AG10803 (cell line): ENCODE data around the gene CYP27A1.

ENCODE experiments used
- DNase-seq: peaks from one replicate; pipeline ENCODE4 v3.0.0; 2010; ENCODE audit warnings: low read depth
- H3K4me3 ChIP-seq: 2 replicates; pipeline ENCODE4 v1.5.1; 2011; ENCODE audit warnings: mild to moderate bottlenecking, low read length, control low read depth
- TF ChIP-seq, protein P1 (sequence below): conservative IDR thresholded peaks from 2 replicates; pipeline ENCODE4 v1.5.1; 2011; ENCODE audit warnings: mild to moderate bottlenecking, low read length, control low read depth, inconsistent platforms

Gene CYP27A1

DNA sequence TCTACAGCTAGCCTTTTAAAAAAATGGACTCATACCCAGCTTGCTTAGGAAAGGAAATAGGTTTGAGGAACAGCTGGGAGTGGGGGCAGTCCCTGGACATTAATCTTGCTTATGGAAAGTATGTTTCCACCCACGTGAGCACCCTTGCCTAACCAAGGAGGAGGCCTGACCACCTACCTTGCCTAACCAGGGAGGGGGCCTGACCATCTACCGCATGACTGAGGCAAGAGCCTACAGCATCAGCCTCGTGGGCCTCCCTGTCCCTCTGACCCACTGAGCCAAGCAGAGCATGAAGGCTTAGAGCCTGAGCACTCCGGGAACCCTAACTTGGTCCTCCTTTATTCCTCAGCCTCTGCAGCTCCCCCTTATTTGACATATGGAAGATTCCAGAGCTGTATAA, 29.4 kb downstream of the CYP27A1 start:
- no peak for DNase-seq
- H3K4me3 ChIP-seq = no peak overlapping the region
- TF ChIP-seq, protein P1, sequence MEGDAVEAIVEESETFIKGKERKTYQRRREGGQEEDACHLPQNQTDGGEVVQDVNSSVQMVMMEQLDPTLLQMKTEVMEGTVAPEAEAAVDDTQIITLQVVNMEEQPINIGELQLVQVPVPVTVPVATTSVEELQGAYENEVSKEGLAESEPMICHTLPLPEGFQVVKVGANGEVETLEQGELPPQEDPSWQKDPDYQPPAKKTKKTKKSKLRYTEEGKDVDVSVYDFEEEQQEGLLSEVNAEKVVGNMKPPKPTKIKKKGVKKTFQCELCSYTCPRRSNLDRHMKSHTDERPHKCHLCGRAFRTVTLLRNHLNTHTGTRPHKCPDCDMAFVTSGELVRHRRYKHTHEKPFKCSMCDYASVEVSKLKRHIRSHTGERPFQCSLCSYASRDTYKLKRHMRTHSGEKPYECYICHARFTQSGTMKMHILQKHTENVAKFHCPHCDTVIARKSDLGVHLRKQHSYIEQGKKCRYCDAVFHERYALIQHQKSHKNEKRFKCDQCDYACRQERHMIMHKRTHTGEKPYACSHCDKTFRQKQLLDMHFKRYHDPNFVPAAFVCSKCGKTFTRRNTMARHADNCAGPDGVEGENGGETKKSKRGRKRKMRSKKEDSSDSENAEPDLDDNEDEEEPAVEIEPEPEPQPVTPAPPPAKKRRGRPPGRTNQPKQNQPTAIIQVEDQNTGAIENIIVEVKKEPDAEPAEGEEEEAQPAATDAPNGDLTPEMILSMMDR = no peak

DNA sequence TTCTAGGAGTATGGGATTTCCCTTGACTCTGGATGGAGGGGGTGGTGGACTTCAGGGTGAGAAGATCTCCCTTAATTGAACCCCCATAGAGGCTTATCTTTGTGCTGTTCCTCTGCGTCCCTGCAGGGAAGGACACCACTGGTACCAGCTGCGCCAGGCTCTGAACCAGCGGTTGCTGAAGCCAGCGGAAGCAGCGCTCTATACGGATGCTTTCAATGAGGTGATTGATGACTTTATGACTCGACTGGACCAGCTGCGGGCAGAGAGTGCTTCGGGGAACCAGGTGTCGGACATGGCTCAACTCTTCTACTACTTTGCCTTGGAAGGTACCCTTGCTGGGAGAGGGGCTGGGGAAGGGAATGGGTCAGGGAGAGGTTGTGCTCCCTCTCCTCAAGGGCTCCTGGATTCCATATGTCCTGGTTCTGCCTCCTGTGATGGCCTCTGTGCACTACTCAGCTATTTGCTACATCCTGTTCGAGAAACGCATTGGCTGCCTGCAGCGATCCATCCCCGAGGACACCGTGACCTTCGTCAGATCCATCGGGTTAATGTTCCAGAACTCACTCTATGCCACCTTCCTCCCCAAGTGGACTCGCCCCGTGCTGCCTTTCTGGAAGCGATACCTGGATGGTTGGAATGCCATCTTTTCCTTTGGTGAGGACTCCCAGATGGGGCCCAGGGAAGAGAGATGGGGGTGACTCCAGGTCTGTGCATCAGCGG, 30.3 kb downstream of the CYP27A1 start:
- DNase-seq = no peak
- TF ChIP-seq, protein P1 = no peak
- no peak overlapping the region for H3K4me3 ChIP-seq

DNA sequence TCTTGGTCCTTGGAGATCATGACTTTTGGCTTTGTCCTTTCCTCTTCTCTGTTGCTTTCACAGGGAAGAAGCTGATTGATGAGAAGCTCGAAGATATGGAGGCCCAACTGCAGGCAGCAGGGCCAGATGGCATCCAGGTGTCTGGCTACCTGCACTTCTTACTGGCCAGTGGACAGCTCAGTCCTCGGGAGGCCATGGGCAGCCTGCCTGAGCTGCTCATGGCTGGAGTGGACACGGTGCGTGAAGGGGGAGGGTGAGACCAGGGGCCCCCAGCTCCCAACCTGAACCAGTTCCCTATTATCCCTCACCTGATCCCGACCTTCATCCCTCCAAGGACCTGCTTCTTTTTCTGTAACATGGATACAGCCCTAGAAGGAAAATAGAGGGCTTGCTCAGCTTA, 30.9 kb downstream of the CYP27A1 start:
- TF ChIP-seq, protein P1 = no peak
- no peak for DNase-seq
- H3K4me3 ChIP-seq = no peak overlapping the region

DNA sequence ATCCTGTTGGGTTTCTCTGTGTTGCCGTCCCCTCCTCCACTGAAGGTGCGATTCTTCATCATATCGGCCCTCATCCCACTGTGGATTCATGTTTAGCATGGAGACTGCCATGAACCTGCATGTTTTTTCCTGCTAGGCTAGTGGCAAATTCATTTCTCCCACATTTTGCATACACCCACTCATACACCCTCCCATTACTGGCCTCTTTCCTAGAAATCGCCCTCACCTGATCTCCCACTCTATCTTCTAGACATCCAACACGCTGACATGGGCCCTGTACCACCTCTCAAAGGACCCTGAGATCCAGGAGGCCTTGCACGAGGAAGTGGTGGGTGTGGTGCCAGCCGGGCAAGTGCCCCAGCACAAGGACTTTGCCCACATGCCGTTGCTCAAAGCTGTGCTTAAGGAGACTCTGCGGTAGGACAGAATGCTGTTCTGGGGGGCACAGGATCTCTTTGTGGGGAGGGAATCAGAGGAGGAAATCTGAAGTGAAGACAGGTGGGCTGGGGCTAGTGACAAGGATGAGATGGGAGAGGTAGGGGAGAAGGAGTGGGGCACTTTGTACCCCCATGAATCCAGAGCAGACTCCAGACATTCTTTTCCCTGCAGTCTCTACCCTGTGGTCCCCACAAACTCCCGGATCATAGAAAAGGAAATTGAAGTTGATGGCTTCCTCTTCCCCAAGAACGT, 32.0 kb downstream of the CYP27A1 start:
- no peak for DNase-seq

DNA sequence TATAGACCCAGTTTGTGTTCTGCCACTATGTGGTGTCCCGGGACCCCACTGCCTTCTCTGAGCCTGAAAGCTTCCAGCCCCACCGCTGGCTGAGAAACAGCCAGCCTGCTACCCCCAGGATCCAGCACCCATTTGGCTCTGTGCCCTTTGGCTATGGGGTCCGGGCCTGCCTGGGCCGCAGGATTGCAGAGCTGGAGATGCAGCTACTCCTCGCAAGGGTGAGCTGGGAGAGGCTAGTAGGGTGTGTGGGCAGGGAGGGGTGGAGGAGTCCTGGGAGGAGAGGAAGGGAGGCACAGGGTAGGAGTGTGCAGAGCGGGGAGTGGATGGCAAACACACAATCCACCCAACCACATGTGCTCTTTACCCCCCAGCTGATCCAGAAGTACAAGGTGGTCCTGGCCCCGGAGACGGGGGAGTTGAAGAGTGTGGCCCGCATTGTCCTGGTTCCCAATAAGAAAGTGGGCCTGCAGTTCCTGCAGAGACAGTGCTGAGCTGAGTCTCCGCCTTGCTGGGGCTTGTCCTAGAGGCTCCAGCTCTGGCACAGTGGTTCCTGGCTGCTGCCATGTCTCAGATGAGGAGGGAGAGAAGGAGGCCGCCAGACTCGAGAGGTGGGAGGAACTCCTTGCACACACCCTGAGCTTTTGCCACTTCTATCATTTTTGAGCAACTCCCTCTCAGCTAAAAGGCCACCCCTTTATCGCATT, 32.7 kb downstream of the CYP27A1 start:
- DNase-seq = no peak
- no peak overlapping the region for H3K4me3 ChIP-seq
- TF ChIP-seq, protein P1 = no peak

More for the DNA sequence above, 32.0 kb downstream of the CYP27A1 start:
- TF ChIP-seq, protein P1 = no peak
- no peak overlapping the region for H3K4me3 ChIP-seq

DNA sequence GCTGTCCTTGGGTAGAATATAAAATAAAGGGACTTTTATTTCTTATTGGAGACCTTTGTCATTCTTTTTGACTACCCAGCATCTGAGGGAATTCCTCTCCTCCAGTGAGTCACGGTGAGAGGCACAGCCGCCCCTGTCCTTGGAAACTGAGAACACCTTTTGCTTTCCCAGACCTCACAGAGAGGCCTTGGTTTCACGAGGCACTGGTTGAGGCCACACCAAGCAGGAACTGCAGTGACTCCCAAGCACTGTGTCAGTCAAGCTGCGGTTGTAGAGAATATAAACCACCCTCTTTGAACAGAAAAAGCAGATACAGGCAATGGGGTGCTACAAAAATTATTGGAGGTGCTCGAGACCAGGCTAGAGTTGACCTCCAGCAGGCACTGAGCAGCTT, 33.3 kb downstream of the CYP27A1 start:
- no peak for DNase-seq
- TF ChIP-seq, protein P1 = no peak
- H3K4me3 ChIP-seq = no peak overlapping the region

DNA sequence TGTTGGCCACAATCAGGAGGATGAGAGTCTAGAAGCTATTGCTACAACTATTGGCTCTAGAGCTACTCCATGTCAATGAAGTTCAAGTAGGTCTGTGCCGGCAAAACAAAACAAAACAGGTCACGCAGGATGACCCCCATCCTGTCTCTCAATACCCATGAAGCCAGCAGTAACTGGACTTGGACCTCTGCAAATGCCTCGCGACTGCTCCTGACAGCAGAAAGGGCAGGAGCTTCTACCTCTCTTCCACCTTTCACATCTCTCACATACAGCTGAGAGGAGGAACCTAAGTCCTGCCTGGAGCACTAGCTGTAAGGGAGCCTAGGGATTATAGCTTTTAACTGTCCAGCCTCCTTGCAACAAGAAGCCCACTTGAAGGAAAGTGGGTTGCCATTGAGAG, 33.7 kb downstream of the CYP27A1 start:
- DNase-seq = no peak
- H3K4me3 ChIP-seq = no peak overlapping the region
- TF ChIP-seq, protein P1 = no peak
